ENCODE data around the gene PTGES3. TPM values are rescaled to one million over a fixed set of nuclear protein-coding genes. Genes with fewer than 3 reads are reported as not detected.

Gene PTGES3
- total RNA-seq, 1 donor from 2014 or later: 155 TPM

DNA sequence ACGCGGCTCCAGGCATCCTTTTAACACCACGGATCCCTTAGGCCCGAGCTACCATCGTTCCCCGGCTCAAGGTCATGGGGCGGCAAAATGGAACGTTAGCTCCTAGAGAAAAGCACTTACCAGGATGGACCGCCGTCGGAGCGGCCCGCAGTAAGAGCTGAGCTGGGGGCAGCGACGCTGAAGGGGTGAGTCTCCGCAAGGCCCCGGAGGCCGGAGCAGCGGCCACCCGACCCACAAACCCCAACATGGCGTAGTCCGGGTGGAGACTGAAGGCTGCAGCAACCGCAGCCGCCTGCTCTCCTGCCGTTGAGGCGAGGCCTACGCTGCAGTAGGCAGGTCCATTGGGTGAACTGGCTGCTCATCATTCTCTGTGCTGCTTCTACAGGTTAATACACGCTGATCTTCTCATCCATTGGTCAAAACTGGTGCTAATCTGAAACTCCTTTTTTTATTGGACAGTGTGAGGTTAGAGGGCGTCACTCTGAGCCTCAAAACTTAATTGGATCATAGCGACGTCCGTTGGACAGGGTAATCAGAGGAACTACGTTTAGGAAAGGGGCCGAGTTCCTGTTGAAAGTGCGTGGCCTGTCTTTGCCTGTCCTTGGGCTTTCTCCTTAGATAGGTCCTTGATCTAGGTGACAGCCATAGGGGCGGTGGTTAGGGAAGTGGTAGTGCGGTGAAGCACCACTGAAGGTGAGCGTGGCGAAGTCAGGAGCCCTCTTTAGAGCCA, 42.2 kb downstream of the PTGES3 start, which contains the start of gene ATP5F1B:
Gene ATP5F1B (minus strand): TSS at position 268 of the 730 bp plus-strand sequence. CDS start 21 bp downstream, at position 247.
- Mint-ChIP-seq H3K27ac (peak within 1 kb of the TSS; percentile 97), H3K4me1 (peaks cover 24% of the 10 kb centered on the region), H3K4me3 (peak within 1 kb of the TSS; percentile 99), H3K36me3 (peaks cover 19% of the 10 kb centered on the region), H3K27me3 (ENCODE audit: low read depth) (no peaks in the 10 kb centered on the region), H3K9me3 (no peaks in the 10 kb centered on the region)
- DNase-seq (ENCODE audit: low spot score in 2 of 2, unreplicated experiment in 2 of 2): peak; percentile 83 to 89
- TF ChIP-seq, protein P1, sequence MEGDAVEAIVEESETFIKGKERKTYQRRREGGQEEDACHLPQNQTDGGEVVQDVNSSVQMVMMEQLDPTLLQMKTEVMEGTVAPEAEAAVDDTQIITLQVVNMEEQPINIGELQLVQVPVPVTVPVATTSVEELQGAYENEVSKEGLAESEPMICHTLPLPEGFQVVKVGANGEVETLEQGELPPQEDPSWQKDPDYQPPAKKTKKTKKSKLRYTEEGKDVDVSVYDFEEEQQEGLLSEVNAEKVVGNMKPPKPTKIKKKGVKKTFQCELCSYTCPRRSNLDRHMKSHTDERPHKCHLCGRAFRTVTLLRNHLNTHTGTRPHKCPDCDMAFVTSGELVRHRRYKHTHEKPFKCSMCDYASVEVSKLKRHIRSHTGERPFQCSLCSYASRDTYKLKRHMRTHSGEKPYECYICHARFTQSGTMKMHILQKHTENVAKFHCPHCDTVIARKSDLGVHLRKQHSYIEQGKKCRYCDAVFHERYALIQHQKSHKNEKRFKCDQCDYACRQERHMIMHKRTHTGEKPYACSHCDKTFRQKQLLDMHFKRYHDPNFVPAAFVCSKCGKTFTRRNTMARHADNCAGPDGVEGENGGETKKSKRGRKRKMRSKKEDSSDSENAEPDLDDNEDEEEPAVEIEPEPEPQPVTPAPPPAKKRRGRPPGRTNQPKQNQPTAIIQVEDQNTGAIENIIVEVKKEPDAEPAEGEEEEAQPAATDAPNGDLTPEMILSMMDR (IDR thresholded peaks at IDR 0.05; ENCODE audit: unreplicated experiment): peak; percentile 24

DNA sequence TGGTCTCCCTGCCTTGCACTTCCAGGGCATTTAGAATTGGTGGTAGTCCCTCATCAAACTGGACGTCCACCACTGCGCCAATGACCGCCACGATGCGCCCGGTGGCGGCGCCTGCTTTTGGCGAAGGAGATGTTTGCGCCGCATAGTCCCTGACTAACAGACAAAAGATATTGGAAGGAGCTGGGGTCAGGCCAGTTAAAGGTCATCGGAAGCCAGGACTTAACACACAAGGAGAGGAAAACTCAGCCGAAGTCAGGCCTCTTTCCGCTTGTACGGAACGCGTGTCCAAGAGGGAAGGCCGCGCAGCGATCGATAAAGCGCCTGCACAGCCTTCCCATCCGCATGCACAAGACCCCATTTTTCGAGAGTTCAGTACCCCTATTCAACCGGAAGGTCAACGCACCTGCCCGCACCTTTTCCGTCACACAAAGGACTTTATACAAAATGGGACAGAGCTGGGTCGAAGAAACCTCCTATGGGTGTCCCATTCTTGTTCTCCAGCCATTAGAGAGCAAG, 42.8 kb downstream of the PTGES3 start:
- peaks cover 24% of the 10 kb centered on the region for H3K4me1 Mint-ChIP-seq
- peak overlapping the region; percentile 99 for H3K4me3 Mint-ChIP-seq
- no peaks in the 10 kb centered on the region for H3K27me3 Mint-ChIP-seq (ENCODE audit: low read depth)
- TF ChIP-seq, protein P1 (IDR thresholded peaks at IDR 0.05; ENCODE audit: unreplicated experiment): no peak
- no peak for DNase-seq (ENCODE audit: low spot score in 2 of 2, unreplicated experiment in 2 of 2)
- H3K9me3 Mint-ChIP-seq: no peaks in the 10 kb centered on the region
- peaks cover 22% of the 10 kb centered on the region for H3K36me3 Mint-ChIP-seq
- H3K27ac Mint-ChIP-seq: peak overlapping the region; percentile 97

DNA sequence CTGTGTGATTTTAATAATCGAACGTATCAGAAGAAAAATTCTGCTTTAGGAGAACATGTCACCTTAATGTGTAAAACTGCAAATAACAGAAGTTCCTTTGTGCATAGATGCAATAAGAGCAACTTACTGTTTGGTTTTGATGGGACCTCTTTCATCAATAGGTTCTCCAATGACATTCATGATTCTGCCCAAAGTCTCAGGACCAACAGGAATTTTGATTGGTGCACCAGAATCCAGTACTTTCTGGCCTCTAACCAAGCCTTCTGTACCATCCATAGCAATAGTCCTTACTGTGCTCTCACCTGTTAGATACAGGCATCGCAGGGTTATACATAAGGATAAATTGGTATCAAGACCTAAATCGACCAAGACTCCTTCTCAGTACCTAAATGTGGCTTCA, 43.4 kb downstream of the PTGES3 start:
- H3K36me3 Mint-ChIP-seq: peaks cover 25% of the 10 kb centered on the region

DNA sequence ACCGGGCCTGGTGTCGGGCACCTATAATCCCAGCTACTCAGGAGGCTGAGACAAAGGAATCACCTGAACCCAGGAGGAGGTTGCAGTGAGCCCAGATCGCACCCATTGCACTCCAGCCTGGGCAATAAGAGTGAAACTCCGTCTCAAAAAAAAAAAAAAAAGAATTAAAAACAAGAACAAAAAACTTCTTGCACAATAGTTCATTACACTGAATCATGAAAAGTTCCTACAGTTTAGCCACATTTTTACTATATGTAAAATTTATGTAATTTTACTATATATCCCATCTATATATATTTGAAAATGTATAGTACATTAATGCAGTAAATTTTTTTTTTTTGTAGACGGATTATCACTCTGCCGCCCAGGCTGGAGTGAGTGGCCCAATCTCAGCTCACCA, 46.9 kb downstream of the PTGES3 start:
- Mint-ChIP-seq H3K4me1 (peaks cover 32% of the 10 kb centered on the region), H3K27me3 (ENCODE audit: low read depth) (no peaks in the 10 kb centered on the region), H3K9me3 (no peaks in the 10 kb centered on the region), H3K36me3 (peaks cover 35% of the 10 kb centered on the region), H3K27ac (no peak overlapping the region), H3K4me3 (no peak overlapping the region)
- TF ChIP-seq, protein P1 (IDR thresholded peaks at IDR 0.05; ENCODE audit: unreplicated experiment): no peak
- no peak for DNase-seq (ENCODE audit: low spot score in 2 of 2, unreplicated experiment in 2 of 2)

More for the DNA sequence above, 43.4 kb downstream of the PTGES3 start:
- Mint-ChIP-seq H3K9me3 (no peaks in the 10 kb centered on the region), H3K27me3 (ENCODE audit: low read depth) (no peaks in the 10 kb centered on the region), H3K4me1 (peaks cover 24% of the 10 kb centered on the region), H3K4me3 (peak overlapping the region; percentile 99), H3K27ac (peak overlapping the region; percentile 97)
- TF ChIP-seq, protein P1 (IDR thresholded peaks at IDR 0.05; ENCODE audit: unreplicated experiment): no peak
- no peak for DNase-seq (ENCODE audit: low spot score in 2 of 2, unreplicated experiment in 2 of 2)

DNA sequence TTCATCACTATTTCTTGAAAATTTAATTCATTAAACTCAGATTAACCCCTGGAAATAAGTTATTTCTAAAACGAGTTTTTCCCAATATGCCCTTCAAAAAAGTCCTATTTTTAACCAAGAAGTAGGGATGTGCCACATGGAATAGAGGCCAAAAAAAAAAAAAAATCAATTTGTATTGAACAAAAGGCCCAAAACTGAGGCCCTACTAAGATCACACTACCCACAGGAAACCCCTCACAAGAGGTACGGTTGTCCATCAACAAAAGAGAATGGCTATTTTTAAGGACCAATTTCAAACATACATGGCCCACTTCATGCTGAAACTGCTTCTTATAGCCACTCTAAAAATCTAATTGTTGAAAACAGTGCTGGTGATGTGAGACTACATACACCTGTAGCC, 50.5 kb downstream of the PTGES3 start:
- TF ChIP-seq, protein P1 (IDR thresholded peaks at IDR 0.05; ENCODE audit: unreplicated experiment): no peak
- H3K4me3 Mint-ChIP-seq: no peak overlapping the region
- H3K27me3 Mint-ChIP-seq (ENCODE audit: low read depth): no peaks in the 10 kb centered on the region
- no peak for DNase-seq (ENCODE audit: low spot score in 2 of 2, unreplicated experiment in 2 of 2)
- H3K9me3 Mint-ChIP-seq: no peaks in the 10 kb centered on the region
- peak overlapping the region; percentile 98 for H3K27ac Mint-ChIP-seq
- H3K4me1 Mint-ChIP-seq: peaks cover 43% of the 10 kb centered on the region
- peaks cover 23% of the 10 kb centered on the region for H3K36me3 Mint-ChIP-seq

Measured in mesothelial cell of epicardium (in vitro differentiated cells).